ENCODE data around the gene WDR45B.

WDR45B gene

GRCh38 chr17:82675476-82676245 is 27.4 kb upstream of the WDR45B start:
- no peak for DNase-seq

GRCh38 chr17:82674656-82675475 is 26.6 kb upstream of the WDR45B start:
- DNase-seq: peak in 1 of 2 experiments; percentile 26

GRCh38 chr17:82670661-82671450 is 22.6 kb upstream of the WDR45B start:
- no peak for DNase-seq

- no peak for DNase-seq
Measured at GRCh38 chr17:82668631-82669099, 20.4 kb upstream of the WDR45B start.

- no peak for DNase-seq
Measured at GRCh38 chr17:82668024-82668630, 19.9 kb upstream of the WDR45B start.

GRCh38 chr17:82667668-82668000 is 19.4 kb upstream of the WDR45B start:
- no peak for DNase-seq

GRCh38 chr17:82666931-82667667 is 18.9 kb upstream of the WDR45B start:
- no peak for DNase-seq

GRCh38 chr17:82665891-82666290 is 17.6 kb upstream of the WDR45B start:
- no peak for DNase-seq

- no peak for DNase-seq
Measured at GRCh38 chr17:82665217-82665616, 17.0 kb upstream of the WDR45B start.

GRCh38 chr17:82664701-82665182 is 16.5 kb upstream of the WDR45B start:
- no peak for DNase-seq

- DNase-seq: no peak
Measured at GRCh38 chr17:82664276-82664575, 16.0 kb upstream of the WDR45B start.

GRCh38 chr17:82663381-82664275 is 15.4 kb upstream of the WDR45B start:
- no peak for DNase-seq

GRCh38 chr17:82662711-82663261 is 14.5 kb upstream of the WDR45B start:
- no peak for DNase-seq

GRCh38 chr17:82661717-82662683 is 13.8 kb upstream of the WDR45B start:
- DNase-seq: no peak

- DNase-seq: no peak
Measured at GRCh38 chr17:82659886-82660285, 11.6 kb upstream of the WDR45B start.

- no peak for DNase-seq
Measured at GRCh38 chr17:82658796-82659452, 10.7 kb upstream of the WDR45B start.

- DNase-seq: no peak
Measured at GRCh38 chr17:82658331-82658730, 10.1 kb upstream of the WDR45B start.

- DNase-seq: no peak
Measured at GRCh38 chr17:82657926-82658325, 9.7 kb upstream of the WDR45B start.

GRCh38 chr17:82656266-82656665 is 8.0 kb upstream of the WDR45B start:
- no peak for DNase-seq

Measured in NCI-H2081 (cell line).